22Rv1 (cell line): ENCODE measurements around the gene SNX3.
A peak's percentile ranks its signal among the peaks of the same experiment; 100 is the strongest.
"Not testable (repeated sequence)": the region's sequence is repeated elsewhere in the genome, so short reads cannot be mapped to it uniquely, and the experiment has no call there.

Source experiments
- H3K27ac ChIP-seq: fragments of 450-650 bp; 2 replicates; pipeline ENCODE4 v1.5.1; 2017
- CTCF ChIP-seq: fragments of 450-650 bp; IDR thresholded peaks from 2 replicates; pipeline ENCODE4 v1.5.1; 2017; ENCODE audit warnings: mild to moderate bottlenecking
- ZFX ChIP-seq: fragments of 450-650 bp; IDR thresholded peaks from 2 replicates; pipeline ENCODE4 v1.6.1; 2017; ENCODE audit warnings: antibody characterized with exemption, borderline replicate concordance

SNX3 gene

GRCh38 chr6:108260809-108261569, at the start of gene SNX3:
Gene SNX3 (minus strand): TSS chr6:108261040. CDS start chr6:108260921, 119 bp downstream.
- TF ChIP-seq ZFX (no peak), CTCF (peak; percentile 24; the same call in 1 of the 2 replicates)
- peak within 1 kb of the TSS; percentile 87 for H3K27ac ChIP-seq

GRCh38 chr6:108309844-108310243, 49.0 kb upstream of the SNX3 start:
- TF ChIP-seq CTCF: no peak
- no peak overlapping the region for H3K27ac ChIP-seq

GRCh38 chr6:108308641-108309040, 47.8 kb upstream of the SNX3 start:
- H3K27ac ChIP-seq: not testable (repeated sequence)

GRCh38 chr6:108304646-108305045, 43.8 kb upstream of the SNX3 start:
- no peak overlapping the region for H3K27ac ChIP-seq
- no peak for TF ChIP-seq CTCF
- no peak for TF ChIP-seq ZFX

- no peak overlapping the region for H3K27ac ChIP-seq
- TF ChIP-seq CTCF (no peak), ZFX (no peak)
Observed at GRCh38 chr6:108302386-108302785, 41.5 kb upstream of the SNX3 start.

- H3K27ac ChIP-seq: peak overlapping the region; percentile 97
- no peak for TF ChIP-seq ZFX
- no peak for TF ChIP-seq CTCF
Observed at GRCh38 chr6:108295676-108296075, 34.8 kb upstream of the SNX3 start.

GRCh38 chr6:108294727-108295625, 34.1 kb upstream of the SNX3 start, which contains the start of gene AFG1L:
Gene AFG1L (plus strand): TSS chr6:108295054. CDS start chr6:108295080, 26 bp downstream.
- peak within 1 kb of the TSS; percentile 97 for H3K27ac ChIP-seq
- TF ChIP-seq ZFX: no peak
- no peak for TF ChIP-seq CTCF
